ENCODE results near the gene VDR.

VDR gene

GRCh38 chr12:47868552-47869031 lies 36.2 kb downstream of the VDR start:
- DNase-seq (ENCODE audit: low read depth), result no peak

- no peak for DNase-seq (ENCODE audit: low read depth)
Measured at GRCh38 chr12:47868041-47868440, 36.8 kb downstream of the VDR start.

- DNase-seq (ENCODE audit: low read depth), result peak; percentile 59
Measured at GRCh38 chr12:47867495-47867941, 37.3 kb downstream of the VDR start.

GRCh38 chr12:47864646-47865235 lies 40.1 kb downstream of the VDR start:
- DNase-seq (ENCODE audit: low read depth), result no peak

- DNase-seq (ENCODE audit: low read depth), result no peak
Measured at GRCh38 chr12:47863985-47864384, 40.8 kb downstream of the VDR start.

- no peak for DNase-seq (ENCODE audit: low read depth)
Measured at GRCh38 chr12:47863467-47863866, 41.3 kb downstream of the VDR start.

GRCh38 chr12:47862881-47863280 lies 41.9 kb downstream of the VDR start:
- no peak for DNase-seq (ENCODE audit: low read depth)

- no peak for DNase-seq (ENCODE audit: low read depth)
Measured at GRCh38 chr12:47862167-47862750, 42.5 kb downstream of the VDR start.

GRCh38 chr12:47860873-47861272 lies 43.9 kb downstream of the VDR start:
- no peak for DNase-seq (ENCODE audit: low read depth)

- DNase-seq (ENCODE audit: low read depth), result peak; percentile 54
Measured at GRCh38 chr12:47860279-47860841, 44.4 kb downstream of the VDR start.

GRCh38 chr12:47858511-47859266 lies 46.1 kb downstream of the VDR start:
- DNase-seq (ENCODE audit: low read depth), result no peak

GRCh38 chr12:47856721-47857575 lies 47.8 kb downstream of the VDR start:
- no peak for DNase-seq (ENCODE audit: low read depth)

- no peak for DNase-seq (ENCODE audit: low read depth)
Measured at GRCh38 chr12:47856094-47856493, 48.7 kb downstream of the VDR start.

- no peak for DNase-seq (ENCODE audit: low read depth)
Measured at GRCh38 chr12:47855502-47855901, 49.3 kb downstream of the VDR start.

GRCh38 chr12:47854531-47854930 lies 50.3 kb downstream of the VDR start:
- DNase-seq (ENCODE audit: low read depth), result no peak

GRCh38 chr12:47852096-47852571 lies 52.7 kb downstream of the VDR start:
- no peak for DNase-seq (ENCODE audit: low read depth)

GRCh38 chr12:47851303-47851952 lies 53.4 kb downstream of the VDR start:
- no peak for DNase-seq (ENCODE audit: low read depth)

- DNase-seq (ENCODE audit: low read depth), result no peak
Measured at GRCh38 chr12:47850153-47851084, 54.4 kb downstream of the VDR start.

GRCh38 chr12:47849261-47849660 lies 55.5 kb downstream of the VDR start:
- no peak for DNase-seq (ENCODE audit: low read depth)

- no peak for DNase-seq (ENCODE audit: low read depth)
Measured at GRCh38 chr12:47848853-47849252, 55.9 kb downstream of the VDR start.
